WTC11 (cell line): ENCODE measurements around the gene LRRC8A. TPM values are rescaled to one million over a fixed set of nuclear protein-coding genes. Genes with fewer than 3 reads are reported as not detected.
"Not testable (repeated sequence)": the region's sequence is repeated elsewhere in the genome, so short reads cannot be mapped to it uniquely, and the experiment has no call there.

Source experiments
- ATAC-seq: fragments of 200-7000 bp; cut with Tn5 transposase; 2 replicates; pipeline ENCODE4 v1.10.0; 2021; ENCODE audit warnings: mild to moderate bottlenecking, moderate library complexity
- CTCF ChIA-PET: fragments of 300-600 bp; sonication (Branson Sonifier 250); formaldehyde crosslinking; loops from one replicate; lab custom pipeline; 2021; ENCODE audit warnings: antibody characterized with exemption; lab: Charles Lee
- POLR2A ChIA-PET: fragments of 350-600 bp; sonication (Branson Sonifier 250); formaldehyde crosslinking; loops from one replicate; lab custom pipeline; 2021; ENCODE audit warnings: antibody characterized with exemption; lab: Charles Lee
- DNase-seq: peaks from one replicate; pipeline ENCODE4 v3.0.0; 2021; ENCODE audit warnings: low spot score
- H3K27ac Mint-ChIP-seq: 2 replicates; pipeline ENCODE4 v1.8.0; 2021; ENCODE audit warnings: mixed read lengths
- H3K27me3 Mint-ChIP-seq: 2 replicates; pipeline ENCODE4 v1.8.0; 2021; ENCODE audit warnings: low read depth, mild to moderate bottlenecking, moderate library complexity, mixed read lengths
- H3K36me3 Mint-ChIP-seq: 2 replicates; pipeline ENCODE4 v1.8.0; 2021; ENCODE audit warnings: mixed read lengths
- H3K4me1 Mint-ChIP-seq: 2 replicates; pipeline ENCODE4 v1.8.0; 2022; ENCODE audit warnings: mixed read lengths
- H3K4me3 Mint-ChIP-seq: 2 replicates; pipeline ENCODE4 v1.8.0; 2021; ENCODE audit warnings: mild to moderate bottlenecking, moderate library complexity, mixed read lengths
- H3K9me3 Mint-ChIP-seq: 2 replicates; pipeline ENCODE4 v1.8.0; 2021; ENCODE audit warnings: mixed read lengths
- ELF4 ChIP-seq: sonication (generic); formaldehyde crosslinking; IDR thresholded peaks from 2 replicates; pipeline ENCODE4 v1.8.1; 2022; ENCODE audit warnings: low read depth, mild to moderate bottlenecking, moderate library complexity, missing genetic modification reagents
- EMX1 ChIP-seq: fragments of 250-450 bp; sonication (Bioruptor Pico); IDR thresholded peaks from 2 replicates; pipeline ENCODE4 v1.8.0; 2021; ENCODE audit warnings: mild to moderate bottlenecking
- GRHL2 ChIP-seq: fragments of 250-450 bp; sonication (Bioruptor Pico); IDR thresholded peaks from 2 replicates; pipeline ENCODE4 v1.8.0; 2022; ENCODE audit warnings: mild to moderate bottlenecking, moderate library complexity; ENCODE audit not compliant: insufficient replicate concordance, severe bottlenecking
- HMGA2 ChIP-seq: fragments of 250-450 bp; sonication (Bioruptor Pico); IDR thresholded peaks from 2 replicates; pipeline ENCODE4 v1.4.0; 2021; ENCODE audit warnings: mild to moderate bottlenecking, moderate library complexity
- MYBL2 ChIP-seq: sonication (generic); formaldehyde crosslinking; IDR thresholded peaks from 2 replicates; pipeline ENCODE4 v1.8.1; 2023; ENCODE audit warnings: mild to moderate bottlenecking, moderate library complexity, missing genetic modification reagents
- OVOL2 ChIP-seq: fragments of 250-450 bp; sonication (Bioruptor Pico); IDR thresholded peaks from 2 replicates; pipeline ENCODE4 v1.9.0; 2021; ENCODE audit warnings: mild to moderate bottlenecking, borderline replicate concordance
- TEAD1 ChIP-seq: sonication (generic); formaldehyde crosslinking; IDR thresholded peaks from 2 replicates; pipeline ENCODE4 v1.8.0; 2022; ENCODE audit warnings: mild to moderate bottlenecking, missing genetic modification reagents
- total RNA-seq: library from RNA; stranded (reverse); gene quantifications from 3 replicates; pipeline ENCODE4 v1.2.3, GENCODE V29; 2021
- TF ChIP-seq, protein P1 (sequence below): fragments of 250-450 bp; sonication (Bioruptor Pico); IDR thresholded peaks from 2 replicates; pipeline ENCODE4 v2.1.2; 2022; ENCODE audit warnings: mild to moderate bottlenecking, moderate library complexity
- TF ChIP-seq, protein P2 (sequence below): sonication (generic); formaldehyde crosslinking; IDR thresholded peaks from 2 replicates; pipeline ENCODE4 v1.8.0; 2022; ENCODE audit warnings: mild to moderate bottlenecking, missing genetic modification reagents
- TF ChIP-seq, protein P3 (sequence below): sonication (generic); formaldehyde crosslinking; IDR thresholded peaks from 2 replicates; pipeline ENCODE4 v1.8.1; 2022; ENCODE audit warnings: low read depth, mild to moderate bottlenecking, moderate library complexity, missing genetic modification reagents, borderline replicate concordance
- TF ChIP-seq, protein P4 (sequence below): sonication (generic); formaldehyde crosslinking; conservative IDR thresholded peaks from 2 replicates; pipeline ENCODE4 v1.8.1; 2022; ENCODE audit warnings: mild to moderate bottlenecking, missing genetic modification reagents
- TF ChIP-seq, protein P5 (sequence below): sonication (generic); formaldehyde crosslinking; IDR thresholded peaks from 2 replicates; pipeline ENCODE4 v1.8.1; 2023; ENCODE audit warnings: mild to moderate bottlenecking, missing genetic modification reagents

LRRC8A gene
- total RNA-seq, 1 experiment from 2014 or later, result 83.5 TPM

DNA sequence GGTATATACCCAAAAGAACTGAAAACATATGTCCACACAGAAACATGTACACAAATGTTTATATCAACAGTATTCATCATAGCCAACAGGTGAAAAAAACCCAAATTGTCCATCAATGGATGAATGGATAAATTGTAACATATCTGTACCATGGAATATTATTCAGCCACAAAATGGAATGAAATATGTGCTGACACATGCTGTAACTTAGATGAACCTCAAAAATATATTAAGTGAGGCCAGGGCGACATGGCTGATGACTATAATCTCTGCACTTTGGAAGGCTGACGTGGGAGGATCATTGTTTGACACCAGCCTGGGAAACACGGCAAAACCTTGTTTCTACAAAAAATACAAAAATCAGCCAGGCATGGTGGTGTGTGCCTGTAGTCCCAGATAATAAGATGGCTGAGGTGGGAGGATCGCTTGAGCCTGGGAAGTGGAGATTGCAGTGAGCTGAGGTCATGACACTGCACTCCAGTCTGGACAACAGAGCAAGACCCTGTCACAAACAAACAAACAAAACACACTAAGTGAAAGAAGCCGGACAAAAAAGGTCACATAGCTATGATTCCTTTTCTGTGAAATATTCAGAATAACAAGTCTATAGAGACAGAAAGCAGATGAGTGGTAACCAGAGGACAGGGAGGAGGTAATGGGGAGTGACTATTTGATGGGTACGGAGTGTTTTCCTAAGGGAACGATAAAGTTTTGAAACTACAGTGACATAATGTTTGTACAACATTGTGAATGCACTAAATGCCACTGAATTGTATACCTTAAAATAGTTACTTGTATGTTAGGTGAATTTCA is 11.6 kb upstream of the LRRC8A start:
- peak overlapping the region; percentile 51; the same call in 1 of the 2 replicates for H3K27ac Mint-ChIP-seq
- TF ChIP-seq OVOL2, result no peak
- TF ChIP-seq, protein P1, sequence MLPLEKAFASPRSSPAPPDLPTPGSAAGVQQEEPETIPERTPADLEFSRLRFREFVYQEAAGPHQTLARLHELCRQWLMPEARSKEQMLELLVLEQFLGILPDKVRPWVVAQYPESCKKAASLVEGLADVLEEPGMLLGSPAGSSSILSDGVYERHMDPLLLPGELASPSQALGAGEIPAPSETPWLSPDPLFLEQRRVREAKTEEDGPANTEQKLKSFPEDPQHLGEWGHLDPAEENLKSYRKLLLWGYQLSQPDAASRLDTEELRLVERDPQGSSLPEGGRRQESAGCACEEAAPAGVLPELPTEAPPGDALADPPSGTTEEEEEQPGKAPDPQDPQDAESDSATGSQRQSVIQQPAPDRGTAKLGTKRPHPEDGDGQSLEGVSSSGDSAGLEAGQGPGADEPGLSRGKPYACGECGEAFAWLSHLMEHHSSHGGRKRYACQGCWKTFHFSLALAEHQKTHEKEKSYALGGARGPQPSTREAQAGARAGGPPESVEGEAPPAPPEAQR (CRISPR knock-in tag), result no peak
- TF ChIP-seq, protein P2, sequence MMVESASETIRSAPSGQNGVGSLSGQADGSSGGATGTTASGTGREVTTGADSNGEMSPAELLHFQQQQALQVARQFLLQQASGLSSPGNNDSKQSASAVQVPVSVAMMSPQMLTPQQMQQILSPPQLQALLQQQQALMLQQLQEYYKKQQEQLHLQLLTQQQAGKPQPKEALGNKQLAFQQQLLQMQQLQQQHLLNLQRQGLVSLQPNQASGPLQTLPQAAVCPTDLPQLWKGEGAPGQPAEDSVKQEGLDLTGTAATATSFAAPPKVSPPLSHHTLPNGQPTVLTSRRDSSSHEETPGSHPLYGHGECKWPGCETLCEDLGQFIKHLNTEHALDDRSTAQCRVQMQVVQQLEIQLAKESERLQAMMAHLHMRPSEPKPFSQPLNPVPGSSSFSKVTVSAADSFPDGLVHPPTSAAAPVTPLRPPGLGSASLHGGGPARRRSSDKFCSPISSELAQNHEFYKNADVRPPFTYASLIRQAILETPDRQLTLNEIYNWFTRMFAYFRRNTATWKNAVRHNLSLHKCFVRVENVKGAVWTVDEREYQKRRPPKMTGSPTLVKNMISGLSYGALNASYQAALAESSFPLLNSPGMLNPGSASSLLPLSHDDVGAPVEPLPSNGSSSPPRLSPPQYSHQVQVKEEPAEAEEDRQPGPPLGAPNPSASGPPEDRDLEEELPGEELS (CRISPR knock-in tag), result no peak
- TF ChIP-seq, protein P3, sequence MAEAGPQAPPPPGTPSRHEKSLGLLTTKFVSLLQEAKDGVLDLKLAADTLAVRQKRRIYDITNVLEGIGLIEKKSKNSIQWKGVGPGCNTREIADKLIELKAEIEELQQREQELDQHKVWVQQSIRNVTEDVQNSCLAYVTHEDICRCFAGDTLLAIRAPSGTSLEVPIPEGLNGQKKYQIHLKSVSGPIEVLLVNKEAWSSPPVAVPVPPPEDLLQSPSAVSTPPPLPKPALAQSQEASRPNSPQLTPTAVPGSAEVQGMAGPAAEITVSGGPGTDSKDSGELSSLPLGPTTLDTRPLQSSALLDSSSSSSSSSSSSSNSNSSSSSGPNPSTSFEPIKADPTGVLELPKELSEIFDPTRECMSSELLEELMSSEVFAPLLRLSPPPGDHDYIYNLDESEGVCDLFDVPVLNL, result no peak
- TF ChIP-seq, protein P4, sequence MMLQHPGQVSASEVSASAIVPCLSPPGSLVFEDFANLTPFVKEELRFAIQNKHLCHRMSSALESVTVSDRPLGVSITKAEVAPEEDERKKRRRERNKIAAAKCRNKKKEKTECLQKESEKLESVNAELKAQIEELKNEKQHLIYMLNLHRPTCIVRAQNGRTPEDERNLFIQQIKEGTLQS (CRISPR knock-in tag), result no peak
- ATAC-seq, result no peak

DNA sequence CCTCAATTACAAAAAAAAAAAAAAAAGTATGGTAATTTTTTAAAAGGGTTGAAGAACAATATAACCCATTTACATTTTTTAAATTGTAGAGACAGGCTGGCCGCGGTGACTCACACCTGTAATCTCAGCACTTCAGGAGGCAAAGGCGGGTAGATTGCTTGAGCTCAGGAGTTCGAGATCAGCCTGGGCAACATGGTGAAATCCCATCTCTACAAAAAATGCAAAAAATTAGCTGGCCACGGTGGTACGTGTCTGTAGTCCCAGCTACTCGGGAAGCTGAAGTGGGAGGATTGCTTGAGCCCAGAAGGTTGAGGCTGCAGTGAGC is 11.0 kb upstream of the LRRC8A start:
- CTCF ChIA-PET, result interaction anchor here (0.7 to 1.4 kb wide), 3 partner anchors 17 to 146 kb away, joined by 3 read pairs; no protein-coding TSS in a partner anchor
- POLR2A ChIA-PET, result not testable (repeated sequence)

More for the DNA sequence above, 11.6 kb upstream of the LRRC8A start:
- ChIA-PET CTCF (interaction anchor here (0.7 to 1.0 kb wide), 2 partner anchors 137 to 146 kb away, joined by 3 read pairs; no protein-coding TSS in a partner anchor), POLR2A (no interaction called here)
- Mint-ChIP-seq H3K9me3 (no peaks in the 10 kb centered on the region), H3K36me3 (peaks cover 12% of the 10 kb centered on the region), H3K27me3 (no peaks in the 10 kb centered on the region), H3K4me3 (no peak overlapping the region), H3K4me1 (no peaks in the 10 kb centered on the region)
- DNase-seq, result no peak

DNA sequence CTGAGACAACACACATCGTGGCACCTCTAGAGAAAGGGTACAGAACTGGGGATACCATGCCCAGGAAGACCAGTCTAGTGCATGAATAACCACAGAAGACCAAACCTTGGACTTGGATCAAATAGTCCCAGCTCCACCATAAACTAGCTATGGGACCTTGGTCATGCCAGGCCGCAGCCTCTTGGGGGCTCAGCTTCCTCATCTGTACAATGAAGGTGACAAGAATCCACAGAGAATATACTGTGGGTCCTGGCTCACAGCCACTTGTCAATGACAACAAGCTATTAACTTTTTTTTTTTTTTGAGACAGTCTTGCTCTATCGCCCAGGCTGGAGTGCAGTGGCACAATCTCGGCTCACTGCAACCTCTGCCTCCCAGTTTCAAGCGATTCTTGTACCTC is 4.1 kb upstream of the LRRC8A start:
- no peak for TF ChIP-seq GRHL2 (CRISPR knock-in tag)
- no peak for TF ChIP-seq EMX1 (CRISPR knock-in tag)
- TF ChIP-seq, protein P2 (CRISPR knock-in tag), result no peak
- TF ChIP-seq HMGA2, result no peak
- TF ChIP-seq, protein P5, sequence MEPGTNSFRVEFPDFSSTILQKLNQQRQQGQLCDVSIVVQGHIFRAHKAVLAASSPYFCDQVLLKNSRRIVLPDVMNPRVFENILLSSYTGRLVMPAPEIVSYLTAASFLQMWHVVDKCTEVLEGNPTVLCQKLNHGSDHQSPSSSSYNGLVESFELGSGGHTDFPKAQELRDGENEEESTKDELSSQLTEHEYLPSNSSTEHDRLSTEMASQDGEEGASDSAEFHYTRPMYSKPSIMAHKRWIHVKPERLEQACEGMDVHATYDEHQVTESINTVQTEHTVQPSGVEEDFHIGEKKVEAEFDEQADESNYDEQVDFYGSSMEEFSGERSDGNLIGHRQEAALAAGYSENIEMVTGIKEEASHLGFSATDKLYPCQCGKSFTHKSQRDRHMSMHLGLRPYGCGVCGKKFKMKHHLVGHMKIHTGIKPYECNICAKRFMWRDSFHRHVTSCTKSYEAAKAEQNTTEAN, result no peak
- TF ChIP-seq MYBL2, result no peak
- no peak for TF ChIP-seq OVOL2
- no peak for TF ChIP-seq ELF4 (CRISPR knock-in tag)
- no peak for TF ChIP-seq TEAD1 (CRISPR knock-in tag)
- POLR2A ChIA-PET, result no interaction called here
- no peak for ATAC-seq
- DNase-seq, result no peak
- Mint-ChIP-seq H3K36me3 (peaks cover 6% of the 10 kb centered on the region; the same call in 1 of the 2 replicates), H3K27ac (no peak overlapping the region; the same call in 1 of the 2 replicates), H3K27me3 (no peaks in the 10 kb centered on the region), H3K4me3 (no peak overlapping the region), H3K4me1 (peaks cover 15% of the 10 kb centered on the region), H3K9me3 (no peaks in the 10 kb centered on the region)
- CTCF ChIA-PET, result interaction anchor here (0.6 to 6.2 kb wide), 6 partner anchors 15 to 144 kb away, joined by 3 to 49 read pairs (median 6); no protein-coding TSS in a partner anchor

More for the DNA sequence above, 11.0 kb upstream of the LRRC8A start:
- H3K27me3 Mint-ChIP-seq, ATAC-seq, H3K9me3 Mint-ChIP-seq, H3K4me3 Mint-ChIP-seq, H3K27ac Mint-ChIP-seq, H3K4me1 Mint-ChIP-seq, DNase-seq: not testable (repeated sequence)
- H3K36me3 Mint-ChIP-seq, result peaks cover 12% of the 10 kb centered on the region
